Astrocyte of the spinal cord (primary cell): ENCODE measurements around the gene GPX6.

Experiments
- DNase-seq: peaks from one replicate; pipeline ENCODE4 v3.0.0; 2011; ENCODE audit warnings: low read depth, low spot score
- H3K4me3 ChIP-seq: 2 replicates; pipeline ENCODE4 v1.5.1; 2011; ENCODE audit warnings: low read depth, mild to moderate bottlenecking, low read length, moderate library complexity
- in situ Hi-C: cut with HindIII; loops from 2 replicates; pipeline ENCODE4 v1.10.0; 2017; ENCODE audit warnings: low sequenced_read_pairs
- TF ChIP-seq, protein P1 (sequence below): IDR thresholded peaks from 2 replicates; pipeline ENCODE4 v1.5.1; 2012; ENCODE audit warnings: low read depth, mild to moderate bottlenecking, low read length, inconsistent platforms

Gene GPX6, protein sequence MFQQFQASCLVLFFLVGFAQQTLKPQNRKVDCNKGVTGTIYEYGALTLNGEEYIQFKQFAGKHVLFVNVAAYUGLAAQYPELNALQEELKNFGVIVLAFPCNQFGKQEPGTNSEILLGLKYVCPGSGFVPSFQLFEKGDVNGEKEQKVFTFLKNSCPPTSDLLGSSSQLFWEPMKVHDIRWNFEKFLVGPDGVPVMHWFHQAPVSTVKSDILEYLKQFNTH

GRCh38 chr6:28515676-28516075 is at the start of gene GPX6:
Gene GPX6 (minus strand): TSS chr6:28515793. CDS start chr6:28515743, 50 bp downstream.
- no peak within 1 kb of the TSS for H3K4me3 ChIP-seq
- in situ Hi-C loops, result no loop called here
- no peak for DNase-seq
- TF ChIP-seq, protein P1, sequence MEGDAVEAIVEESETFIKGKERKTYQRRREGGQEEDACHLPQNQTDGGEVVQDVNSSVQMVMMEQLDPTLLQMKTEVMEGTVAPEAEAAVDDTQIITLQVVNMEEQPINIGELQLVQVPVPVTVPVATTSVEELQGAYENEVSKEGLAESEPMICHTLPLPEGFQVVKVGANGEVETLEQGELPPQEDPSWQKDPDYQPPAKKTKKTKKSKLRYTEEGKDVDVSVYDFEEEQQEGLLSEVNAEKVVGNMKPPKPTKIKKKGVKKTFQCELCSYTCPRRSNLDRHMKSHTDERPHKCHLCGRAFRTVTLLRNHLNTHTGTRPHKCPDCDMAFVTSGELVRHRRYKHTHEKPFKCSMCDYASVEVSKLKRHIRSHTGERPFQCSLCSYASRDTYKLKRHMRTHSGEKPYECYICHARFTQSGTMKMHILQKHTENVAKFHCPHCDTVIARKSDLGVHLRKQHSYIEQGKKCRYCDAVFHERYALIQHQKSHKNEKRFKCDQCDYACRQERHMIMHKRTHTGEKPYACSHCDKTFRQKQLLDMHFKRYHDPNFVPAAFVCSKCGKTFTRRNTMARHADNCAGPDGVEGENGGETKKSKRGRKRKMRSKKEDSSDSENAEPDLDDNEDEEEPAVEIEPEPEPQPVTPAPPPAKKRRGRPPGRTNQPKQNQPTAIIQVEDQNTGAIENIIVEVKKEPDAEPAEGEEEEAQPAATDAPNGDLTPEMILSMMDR, result no peak

GRCh38 chr6:28563430-28564095 is 48.0 kb upstream of the GPX6 start:
- no peak for DNase-seq
- TF ChIP-seq, protein P1, result no peak
- in situ Hi-C loops, result no loop called here
- H3K4me3 ChIP-seq, result no peak overlapping the region

DNA sequence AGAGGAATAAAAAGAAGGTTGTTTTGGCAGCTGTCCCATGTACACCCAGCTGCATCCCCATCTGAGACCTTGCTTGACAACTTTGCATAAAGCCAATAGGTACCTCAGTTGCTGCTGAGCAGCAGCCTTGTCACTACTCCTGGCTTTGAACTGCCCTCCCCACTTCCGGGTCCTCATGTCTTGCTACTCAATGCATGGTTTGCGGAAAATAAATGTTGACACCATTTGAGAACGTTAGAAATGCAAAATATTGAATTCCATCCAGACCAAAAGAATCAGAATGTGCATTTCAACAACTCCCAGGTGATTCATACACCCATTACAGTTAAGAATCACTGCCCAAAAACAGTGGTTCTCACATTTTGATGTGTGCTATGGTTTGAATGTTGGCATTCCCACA is 43.0 kb upstream of the GPX6 start:
- DNase-seq, result no peak
- TF ChIP-seq, protein P1, result no peak
- in situ Hi-C loops, result no loop called here
- no peak overlapping the region for H3K4me3 ChIP-seq

DNA sequence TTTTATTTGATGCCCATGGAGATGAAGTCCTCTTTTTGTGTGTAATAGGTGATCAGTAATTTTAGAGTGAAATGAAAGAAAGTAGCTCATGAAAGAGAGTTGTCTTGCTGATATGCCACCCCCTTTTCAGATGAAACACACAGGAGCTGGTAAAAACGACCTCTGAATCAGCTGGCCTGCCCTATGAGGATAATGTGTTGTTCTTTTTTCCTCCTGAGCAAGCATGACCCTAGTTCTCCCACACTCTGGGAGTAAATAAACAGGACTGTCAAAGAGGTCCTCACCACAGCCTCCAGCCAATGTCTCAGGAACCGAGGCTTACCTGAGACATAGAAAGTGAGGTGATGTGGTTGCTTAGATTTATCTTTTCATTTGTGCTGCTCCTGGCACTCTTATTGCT is 39.5 kb upstream of the GPX6 start:
- in situ Hi-C loops, result no loop called here
- no peak overlapping the region for H3K4me3 ChIP-seq
- DNase-seq, result no peak
- TF ChIP-seq, protein P1, result no peak

DNA sequence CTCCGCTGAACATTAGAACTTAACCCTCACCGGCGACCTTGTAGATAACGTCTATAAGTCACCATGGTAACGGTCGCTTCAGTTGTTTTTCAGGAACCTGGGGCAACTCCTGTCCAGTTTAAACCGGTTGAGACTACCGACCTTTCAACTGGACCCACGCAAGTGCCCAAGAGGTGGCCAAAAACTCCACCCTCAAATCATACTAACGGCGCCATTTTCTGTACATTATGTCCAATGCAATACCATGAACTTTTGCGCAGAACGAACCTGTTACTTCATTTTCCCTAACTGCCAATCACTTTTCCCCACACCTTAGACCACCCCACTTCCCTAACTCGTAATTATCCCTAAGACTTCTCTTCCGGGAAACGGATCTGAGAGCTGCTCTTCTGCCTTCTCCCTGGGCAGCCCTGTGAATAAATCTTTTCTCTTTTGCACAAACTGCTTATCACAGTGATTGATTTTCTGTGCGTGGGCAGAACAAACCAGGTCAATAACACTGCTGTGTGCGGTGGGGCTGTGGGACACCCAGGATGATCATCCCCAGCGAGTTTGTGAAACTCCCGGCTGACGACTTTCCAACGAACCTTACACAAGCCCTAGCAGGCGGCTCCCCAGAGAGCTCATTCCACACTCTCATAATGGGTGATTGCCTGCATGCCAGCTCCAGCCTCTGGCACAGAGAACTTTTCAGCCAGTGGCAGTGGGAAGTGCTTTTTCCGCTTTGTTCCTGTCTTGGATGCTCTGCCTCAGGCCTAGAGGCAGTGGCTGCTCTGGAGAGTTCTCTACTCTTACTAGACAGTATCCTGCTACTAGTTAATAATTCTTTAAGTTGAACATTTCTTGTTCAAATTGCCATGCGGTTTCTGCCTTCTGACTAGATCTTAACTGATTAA is 38.6 kb upstream of the GPX6 start:
- H3K4me3 ChIP-seq, result peak overlapping the region; percentile 10
- in situ Hi-C loops, result no loop called here
- TF ChIP-seq, protein P1, result no peak
- no peak for DNase-seq

GRCh38 chr6:28553384-28553985 is 37.9 kb upstream of the GPX6 start:
- no peak for DNase-seq
- in situ Hi-C loops, result no loop called here
- no peak overlapping the region for H3K4me3 ChIP-seq
- TF ChIP-seq, protein P1, result no peak
